Fibroblast of skin of right quadriceps (primary cell): ENCODE results near the gene HBG2.
A peak's percentile ranks its signal among the peaks of the same experiment; 100 is the strongest.

Source experiments
- DNase-seq: peaks from one replicate; pipeline ENCODE4 v3.0.0-alpha.2; 2013

HBG2 gene

DNA sequence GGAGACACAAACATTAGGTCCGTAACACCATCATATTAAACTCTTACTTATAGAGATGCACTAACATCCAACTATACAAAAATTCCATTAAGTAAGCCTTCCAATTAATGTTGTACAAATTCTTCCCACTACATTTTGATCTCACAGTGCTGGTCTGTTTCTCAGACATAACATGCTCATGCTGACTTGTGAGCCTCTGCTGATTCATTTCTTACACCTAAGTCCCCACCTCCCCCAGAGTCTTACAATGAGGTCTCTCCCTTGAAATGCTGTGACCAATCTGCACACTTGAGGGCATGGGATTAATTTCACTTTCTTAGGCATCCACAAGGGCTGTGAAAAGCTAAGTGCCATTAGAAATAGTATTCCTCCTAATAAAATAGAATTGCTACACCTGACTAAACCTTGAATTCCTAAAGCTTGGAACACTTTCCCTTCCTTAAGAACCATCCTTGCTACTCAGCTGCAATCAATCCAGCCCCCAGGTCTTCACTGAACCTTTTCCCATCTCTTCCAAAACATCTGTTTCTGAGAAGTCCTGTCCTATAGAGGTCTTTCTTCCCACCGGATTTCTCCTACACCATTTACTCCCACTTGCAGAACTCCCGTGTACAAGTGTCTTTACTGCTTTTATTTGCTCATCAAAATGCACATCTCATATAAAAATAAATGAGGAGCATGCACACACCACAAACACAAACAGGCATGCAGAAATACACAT, 6.9 kb downstream of the HBG2 start:
- peak; percentile 4 for DNase-seq

DNA sequence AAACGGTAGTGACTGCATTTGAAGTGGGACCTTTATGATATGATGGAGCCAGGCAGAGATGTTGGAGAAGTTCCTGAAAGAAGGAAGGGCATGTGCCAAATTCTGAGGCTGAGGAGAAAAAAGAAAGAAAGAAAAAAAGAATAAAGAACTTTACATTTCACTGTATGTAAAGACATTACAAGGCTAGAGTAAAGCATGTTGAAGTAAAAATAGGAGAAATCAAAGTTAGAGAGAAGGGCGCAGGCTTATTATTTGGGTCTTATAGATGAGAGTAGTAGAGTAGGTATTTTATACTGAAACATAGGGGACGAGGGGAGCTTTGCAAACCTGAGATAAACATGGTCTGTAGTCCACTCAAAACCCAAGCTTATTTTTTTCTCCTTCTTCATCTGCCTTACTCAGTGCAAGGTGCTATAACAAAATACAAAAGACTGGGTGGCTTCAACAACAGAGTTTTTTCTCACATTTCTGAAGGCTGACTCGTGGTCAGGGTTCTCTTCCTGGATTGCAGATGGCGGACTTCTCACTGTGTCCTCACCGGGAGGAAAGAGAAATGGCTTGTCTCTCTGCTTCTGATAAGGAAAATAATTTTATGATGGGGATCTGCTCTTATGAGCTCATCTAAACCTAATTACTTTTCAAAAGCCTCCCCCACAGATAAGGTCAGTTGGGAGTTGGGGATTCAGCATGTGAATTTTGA, 7.7 kb downstream of the HBG2 start:
- no peak for DNase-seq

DNA sequence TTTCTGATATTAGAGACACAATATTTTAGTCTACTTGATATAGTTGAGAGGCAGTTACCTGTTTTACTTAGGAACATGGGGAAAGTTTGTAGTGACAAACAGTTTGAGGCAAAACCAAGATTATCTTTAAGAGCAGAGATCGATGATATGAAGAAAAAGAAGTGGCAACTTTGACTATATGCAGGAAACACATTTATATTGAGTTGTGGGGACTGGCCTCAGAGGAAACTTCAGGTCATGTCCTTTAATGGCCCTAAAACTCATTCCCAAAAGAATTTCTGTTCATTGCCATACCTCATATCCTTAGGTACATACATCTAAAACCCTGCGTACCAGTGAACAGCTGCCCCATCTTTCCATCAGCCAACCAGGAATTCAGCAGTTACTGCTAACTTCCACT, 9.4 kb downstream of the HBG2 start:
- no peak for DNase-seq

DNA sequence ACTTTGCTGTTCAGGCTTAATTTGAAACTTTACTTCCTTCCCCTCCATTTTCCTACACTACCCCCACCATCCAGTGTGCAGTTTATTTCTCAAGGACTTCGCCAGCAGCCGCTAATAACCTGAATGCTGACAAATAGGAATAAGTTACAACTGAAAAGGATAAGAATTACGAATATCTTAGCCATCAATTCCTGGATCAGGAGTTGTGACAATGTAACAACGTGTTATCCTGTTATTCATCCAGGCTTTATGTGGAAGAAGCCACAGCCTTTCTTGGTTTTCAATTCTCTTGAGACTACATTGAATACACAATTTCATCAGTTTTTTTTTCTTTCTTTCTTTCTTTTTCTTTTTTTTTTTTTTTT, 10.8 kb downstream of the HBG2 start:
- DNase-seq: no peak

DNA sequence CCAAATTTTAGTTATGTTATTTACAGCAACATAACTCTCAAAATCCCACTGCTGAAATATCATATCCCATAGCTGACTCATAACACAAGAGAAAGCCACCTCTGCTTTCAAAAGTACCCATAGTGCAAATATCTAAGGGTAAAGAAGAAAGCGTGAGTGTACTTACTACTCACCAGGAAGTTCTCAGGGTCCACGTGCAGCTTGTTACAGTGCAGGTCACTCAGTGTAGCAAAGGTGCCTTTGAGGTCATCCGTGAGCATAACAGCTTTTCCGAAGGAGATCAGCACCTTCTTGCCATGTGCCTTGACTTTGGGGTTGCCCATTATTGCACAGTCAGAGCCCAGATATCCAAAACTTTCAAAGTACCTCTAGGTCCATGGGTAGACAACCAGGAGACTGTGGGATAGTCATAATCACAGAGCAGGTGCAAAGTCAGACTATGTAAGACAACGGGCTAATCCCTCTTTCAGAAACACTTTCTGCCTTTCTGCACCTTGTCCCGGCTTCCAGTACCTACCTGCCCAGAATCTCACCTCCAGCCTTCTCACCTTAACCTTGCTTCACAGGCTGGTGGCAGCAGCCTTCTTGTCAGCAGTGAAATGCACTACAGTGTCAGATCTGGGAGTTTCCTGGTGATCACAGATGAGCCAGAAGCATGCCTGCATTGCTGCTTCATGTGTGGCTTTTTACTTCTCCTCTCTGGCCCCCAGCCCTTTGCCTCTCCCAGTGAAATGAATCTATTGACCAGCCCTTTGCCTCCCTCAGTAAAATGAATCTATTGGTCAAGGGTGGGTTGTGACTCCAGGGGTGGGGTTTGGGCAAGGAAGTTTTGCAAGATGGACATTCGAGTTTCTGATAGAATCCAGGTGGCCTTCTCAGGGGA, 11.4 kb downstream of the HBG2 start:
- peak; percentile 2 for DNase-seq

DNA sequence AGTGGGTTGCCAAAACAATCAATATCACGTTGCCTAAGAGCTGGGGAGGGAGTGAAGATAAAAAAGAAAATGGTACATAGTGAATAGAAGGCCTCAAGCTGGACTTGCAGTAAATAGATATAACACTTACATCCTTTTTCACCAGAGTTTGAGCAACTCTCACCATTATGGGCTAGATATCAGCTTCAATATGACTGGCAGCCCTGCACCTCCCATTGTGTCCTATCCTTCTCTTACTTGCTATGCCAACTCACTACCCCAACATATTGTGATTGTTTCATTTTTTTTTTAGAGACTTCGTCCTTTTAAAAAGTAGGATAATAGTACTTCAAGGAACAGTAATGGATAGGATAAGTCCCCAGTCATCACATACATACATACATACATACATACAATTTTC, 12.4 kb downstream of the HBG2 start:
- DNase-seq: no peak

DNA sequence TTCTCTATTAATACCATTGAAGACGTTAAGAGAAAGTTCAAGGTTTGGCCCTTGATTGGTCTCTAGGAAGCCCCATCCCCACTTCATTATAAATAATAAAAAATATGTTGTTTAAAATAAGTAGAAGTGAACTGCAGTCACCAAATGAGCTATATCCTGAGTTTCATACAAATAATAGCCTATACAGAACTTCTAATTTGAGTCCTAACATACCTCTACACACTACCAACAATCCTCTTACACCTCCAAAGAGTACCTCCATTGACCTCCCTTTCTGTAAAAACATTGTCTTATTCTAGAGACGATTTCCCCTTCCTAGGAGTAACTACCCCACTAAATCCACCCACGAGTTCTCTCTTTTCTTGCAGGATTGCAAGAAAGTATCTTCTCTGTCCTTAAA, 13.1 kb downstream of the HBG2 start:
- DNase-seq: no peak

DNA sequence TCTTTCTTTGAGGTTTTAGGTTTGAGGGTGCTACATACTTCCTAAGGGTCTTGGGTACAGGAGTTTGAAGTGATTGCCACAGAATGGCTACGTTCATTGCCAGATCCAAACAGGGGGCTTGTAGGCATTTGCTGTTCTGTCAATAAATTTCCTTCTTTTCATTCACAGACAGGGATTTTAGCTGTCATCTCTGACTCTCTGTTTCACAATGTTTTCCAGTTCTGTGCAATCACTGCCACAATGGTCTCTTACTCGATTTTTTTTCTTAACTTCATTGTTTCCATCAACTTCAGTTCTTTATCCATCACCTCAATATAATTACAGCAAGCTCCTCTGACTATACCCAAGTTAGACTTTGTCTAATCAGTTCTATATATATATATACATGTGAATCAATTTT, 14.1 kb downstream of the HBG2 start:
- no peak for DNase-seq

DNA sequence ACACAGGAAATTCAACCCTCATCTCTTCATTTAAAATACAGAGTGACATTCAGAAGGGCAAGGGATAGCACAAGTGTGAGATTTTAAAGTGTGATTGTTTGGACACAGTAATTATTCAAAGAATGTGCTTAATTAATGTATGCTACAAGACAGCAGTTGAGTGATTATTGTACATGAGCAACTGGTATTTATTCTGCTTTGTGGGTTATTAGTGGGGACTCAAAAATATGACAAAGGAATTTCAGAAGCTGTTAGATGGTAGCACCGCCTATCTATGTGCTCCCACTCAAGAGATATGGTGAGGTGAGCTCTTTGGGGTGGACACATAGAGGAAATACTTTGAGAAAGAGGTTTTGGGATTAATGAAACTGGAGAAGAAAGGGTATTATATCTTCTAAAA, 14.5 kb downstream of the HBG2 start:
- DNase-seq: no peak

DNA sequence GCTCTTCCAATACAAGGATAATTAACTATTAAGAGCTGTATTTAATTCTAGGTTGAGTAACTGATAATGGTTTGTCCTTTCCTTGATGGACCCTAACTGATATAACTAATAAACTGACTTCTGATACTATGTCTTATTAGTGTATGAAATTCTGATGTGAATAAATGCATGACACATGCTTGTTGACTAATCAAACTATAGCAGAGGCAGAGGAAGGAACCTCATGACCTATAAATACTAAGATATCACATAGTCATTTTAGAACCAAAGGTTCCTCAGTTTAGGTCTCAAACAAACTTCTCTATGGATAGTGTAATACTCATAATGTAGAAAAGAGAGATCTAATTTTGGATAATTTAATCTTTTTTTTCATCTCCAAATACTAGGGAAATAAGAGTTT, 15.5 kb downstream of the HBG2 start:
- DNase-seq: no peak

DNA sequence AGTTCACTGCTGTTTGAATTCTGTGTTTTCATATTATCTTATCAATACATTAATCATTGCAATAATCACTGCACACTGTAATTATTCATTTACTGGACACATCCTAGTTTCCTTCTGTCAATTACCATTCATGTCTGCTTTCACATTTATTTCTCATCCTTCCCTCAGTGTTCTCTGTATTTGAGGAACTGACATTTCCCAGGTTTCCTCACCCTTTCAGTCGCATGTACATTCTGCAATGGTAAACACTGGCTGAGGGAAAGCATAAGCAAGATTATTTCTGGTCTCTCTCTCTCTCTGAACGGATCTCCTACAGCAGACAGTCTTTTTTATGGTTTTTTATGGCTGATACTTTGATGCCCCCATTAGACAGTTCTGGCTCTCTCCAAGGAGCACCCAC, 16.1 kb downstream of the HBG2 start:
- DNase-seq: no peak

DNA sequence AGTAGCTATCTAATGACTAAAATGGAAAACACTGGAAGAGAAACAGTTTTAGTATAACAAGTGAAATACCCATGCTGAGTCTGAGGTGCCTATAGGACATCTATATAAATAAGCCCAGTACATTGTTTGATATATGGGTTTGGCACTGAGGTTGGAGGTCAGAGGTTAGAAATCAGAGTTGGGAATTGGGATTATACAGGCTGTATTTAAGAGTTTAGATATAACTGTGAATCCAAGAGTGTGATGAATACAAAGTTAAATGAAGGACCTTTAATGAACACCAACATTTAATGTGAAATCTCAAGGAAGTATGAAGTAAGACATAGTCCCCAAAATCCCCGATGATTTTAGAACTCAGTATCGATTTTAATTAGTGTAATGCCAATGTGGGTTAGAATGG, 17.2 kb downstream of the HBG2 start:
- DNase-seq: no peak

DNA sequence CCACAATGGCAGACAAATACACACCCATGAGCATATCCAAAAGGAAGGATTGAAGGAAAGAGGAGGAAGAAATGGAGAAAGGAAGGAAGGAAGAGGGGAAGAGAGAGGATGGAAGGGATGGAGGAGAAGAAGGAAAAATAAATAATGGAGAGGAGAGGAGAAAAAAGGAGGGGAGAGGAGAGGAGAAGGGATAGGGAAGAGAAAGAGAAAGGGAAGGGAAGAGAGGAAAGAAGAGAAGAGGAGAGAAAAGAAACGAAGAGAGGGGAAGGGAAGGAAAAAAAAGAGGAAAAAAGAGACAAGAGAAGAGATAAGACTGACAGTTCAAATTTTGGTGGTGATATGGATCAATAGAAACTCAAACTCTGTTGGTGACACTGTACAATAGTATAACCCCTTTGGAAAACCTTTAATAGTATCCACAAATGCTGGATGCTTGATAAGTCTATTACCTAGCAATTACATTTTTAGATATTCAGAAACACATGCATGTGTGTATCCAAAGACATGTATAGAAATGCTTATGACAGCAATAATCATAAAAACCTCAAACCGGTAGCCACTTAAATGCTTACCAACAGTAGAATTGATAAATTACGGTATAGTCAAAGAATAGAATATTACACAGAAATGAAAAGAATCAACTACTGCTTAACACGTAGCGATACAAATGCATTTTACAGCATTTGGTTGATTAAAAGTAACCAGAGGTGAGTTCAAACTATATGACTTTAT, 19.1 kb downstream of the HBG2 start:
- no peak for DNase-seq

DNA sequence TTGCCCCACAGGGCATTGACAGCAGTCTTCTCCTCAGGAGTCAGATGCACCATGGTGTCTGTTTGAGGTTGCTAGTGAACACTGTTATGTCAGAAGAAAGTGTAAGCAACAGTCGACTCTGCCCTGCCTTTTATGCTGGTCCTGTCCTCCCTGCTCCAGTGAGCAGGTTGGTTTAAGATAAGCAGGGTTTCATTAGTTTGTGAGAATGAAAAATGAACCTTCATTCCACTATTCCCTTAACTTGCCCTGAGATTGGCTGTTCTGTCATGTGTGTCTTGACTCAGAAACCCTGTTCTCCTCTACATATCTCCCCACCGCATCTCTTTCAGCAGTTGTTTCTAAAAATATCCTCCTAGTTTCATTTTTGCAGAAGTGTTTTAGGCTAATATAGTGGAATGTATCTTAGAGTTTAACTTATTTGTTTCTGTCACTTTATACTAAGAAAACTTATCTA, 20.2 kb downstream of the HBG2 start, which contains the start of gene HBD:
HBD (minus strand) TSS at position 103 of the 454 bp plus-strand sequence; CDS start at position 53, 50 bp downstream.
- no peak for DNase-seq

DNA sequence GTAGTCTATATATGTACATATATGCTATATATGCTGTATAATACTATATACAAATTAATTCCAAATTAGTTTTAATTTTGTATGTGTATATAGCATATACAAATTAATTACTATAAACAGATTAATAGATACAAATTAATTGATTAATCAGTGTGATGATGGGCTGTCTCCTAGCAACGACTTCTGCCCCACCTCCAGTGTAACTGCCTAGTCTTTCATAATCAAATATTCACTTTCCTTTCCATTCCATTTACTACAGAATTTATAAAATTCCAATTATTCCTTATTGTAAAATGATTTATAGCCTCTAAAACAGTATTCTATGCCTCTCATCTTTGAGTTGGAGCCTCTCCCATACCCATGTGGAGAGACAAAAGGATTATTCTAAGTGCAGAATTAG, 21.3 kb downstream of the HBG2 start:
- DNase-seq: no peak

DNA sequence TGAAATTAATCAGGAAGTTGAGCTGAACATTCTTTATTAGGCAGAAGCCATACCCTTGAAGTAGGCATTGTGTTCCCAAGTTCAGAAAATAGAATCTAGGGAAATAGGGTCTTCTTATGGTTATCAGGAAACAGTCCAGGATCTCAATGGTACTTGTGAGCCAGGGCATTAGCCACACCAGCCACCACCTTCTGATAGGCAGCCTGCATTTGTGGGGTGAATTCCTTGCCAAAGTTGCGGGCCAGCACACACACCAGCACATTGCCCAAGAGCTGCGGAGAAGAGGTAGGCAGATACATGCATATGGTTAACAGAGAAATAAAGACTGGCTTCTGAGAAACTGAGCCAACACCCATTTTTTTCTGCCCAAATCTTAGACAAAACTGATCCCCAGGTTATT, 21.8 kb downstream of the HBG2 start:
- no peak for DNase-seq

DNA sequence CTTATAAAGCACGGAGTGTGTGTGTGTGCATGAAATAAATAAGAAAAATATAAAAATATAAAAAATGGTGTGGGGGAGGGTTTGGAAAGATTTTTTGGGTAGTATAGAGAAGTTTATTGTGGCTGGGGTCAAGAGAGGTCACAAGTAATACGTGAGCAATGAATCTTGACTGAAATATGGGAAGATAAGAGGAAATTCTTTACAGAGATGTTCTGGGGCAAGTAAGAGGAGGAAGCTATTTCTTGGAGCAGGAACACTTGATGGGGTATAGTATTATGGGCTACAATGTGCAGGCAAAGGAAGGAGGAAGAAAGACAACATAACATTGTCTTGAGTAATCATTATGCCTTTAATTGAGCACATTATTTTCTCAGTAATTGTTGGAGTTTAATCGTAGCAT, 22.4 kb downstream of the HBG2 start:
- DNase-seq: no peak

DNA sequence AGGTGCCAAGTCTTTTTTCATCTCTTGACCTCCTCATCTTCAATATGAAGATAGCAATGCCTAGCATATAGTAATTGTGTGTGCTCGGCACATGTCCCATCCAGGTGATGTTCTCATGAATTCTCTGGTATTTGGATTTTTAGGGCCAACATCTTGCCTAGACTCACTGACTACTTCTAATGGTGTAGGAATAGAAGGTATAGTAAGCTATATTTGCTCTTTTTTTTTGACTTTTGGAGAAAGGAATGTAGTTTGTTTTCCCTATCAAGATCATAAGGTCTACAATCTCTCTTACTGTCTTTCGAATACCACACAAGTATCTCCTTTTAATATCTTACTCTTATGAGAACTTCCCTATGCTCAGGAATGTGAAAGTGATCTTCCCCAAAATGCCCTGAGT, 23.5 kb downstream of the HBG2 start:
- no peak for DNase-seq

DNA sequence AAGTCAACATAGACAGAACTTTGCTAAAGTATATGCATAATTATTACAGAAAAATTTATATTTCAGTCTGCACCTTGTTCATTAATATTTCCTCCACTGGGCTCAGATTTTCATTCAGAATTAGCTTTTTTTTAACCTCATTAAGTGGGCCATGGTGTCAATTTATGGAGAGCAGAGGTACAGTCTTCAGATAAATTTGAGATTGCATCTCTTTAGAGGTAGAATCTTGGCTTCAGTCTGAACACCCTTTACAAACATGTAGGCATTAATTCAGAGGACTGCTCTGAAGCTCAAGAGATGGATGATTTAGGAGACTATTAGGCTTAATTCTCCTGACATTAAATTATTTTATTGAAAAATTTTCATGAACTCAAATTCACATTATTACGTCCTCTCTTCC, 24.3 kb downstream of the HBG2 start:
- DNase-seq: no peak

DNA sequence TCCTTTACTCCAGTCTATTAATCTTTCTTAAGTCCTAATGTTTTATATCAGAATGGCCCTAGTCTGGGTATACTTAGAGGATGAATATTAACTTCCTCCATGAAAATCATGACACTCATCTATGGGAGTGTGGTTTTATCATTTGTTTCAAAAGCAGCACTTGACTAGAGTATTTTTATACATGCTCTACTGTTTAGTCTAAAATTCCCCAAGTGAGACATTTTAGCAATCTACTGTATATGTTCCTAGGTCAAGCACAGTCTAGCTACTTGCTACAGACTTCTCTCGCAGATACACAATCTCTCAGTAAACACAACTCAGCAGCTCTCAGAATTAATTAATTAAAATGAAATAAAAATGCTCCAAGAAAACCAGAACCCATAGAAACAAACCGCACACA, 24.8 kb downstream of the HBG2 start:
- no peak for DNase-seq

DNA sequence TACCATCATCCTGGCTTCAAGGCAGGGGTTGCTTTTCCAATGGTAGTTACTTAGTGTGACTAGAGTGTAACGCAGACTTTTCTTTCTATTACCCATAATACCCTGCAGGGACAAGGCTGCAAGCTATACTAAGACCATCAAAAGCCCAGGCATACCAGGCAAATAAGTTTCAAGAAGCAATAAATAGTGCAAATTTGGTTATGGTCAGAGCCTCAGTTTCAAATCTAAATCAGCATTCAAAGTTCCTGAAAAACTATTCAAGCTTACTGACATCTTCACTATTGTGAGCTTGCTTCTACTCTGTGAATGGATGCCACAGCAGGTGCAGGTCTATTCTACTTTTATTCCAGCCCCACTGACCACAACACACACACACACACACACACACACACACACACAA, 25.2 kb downstream of the HBG2 start:
- no peak for DNase-seq

DNA sequence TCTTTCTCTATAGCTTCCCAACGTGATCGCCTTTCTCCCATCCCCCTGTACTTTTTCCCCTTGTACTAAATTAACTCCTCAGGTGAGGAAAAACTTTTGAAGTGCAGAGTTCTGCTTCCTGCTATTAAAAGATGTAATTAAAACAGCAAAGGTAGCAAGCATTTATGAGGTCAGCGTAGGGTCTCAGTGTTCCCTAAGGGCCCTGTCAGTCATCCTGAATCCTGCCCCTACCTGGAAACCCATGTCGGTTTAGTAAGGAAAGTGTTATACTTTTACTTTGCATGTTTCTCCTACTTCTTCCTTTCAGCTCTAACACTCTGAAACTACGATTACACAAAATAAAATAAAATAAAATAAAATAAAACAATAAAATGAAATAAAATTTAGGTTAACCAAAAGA, 26.5 kb downstream of the HBG2 start:
- no peak for DNase-seq

DNA sequence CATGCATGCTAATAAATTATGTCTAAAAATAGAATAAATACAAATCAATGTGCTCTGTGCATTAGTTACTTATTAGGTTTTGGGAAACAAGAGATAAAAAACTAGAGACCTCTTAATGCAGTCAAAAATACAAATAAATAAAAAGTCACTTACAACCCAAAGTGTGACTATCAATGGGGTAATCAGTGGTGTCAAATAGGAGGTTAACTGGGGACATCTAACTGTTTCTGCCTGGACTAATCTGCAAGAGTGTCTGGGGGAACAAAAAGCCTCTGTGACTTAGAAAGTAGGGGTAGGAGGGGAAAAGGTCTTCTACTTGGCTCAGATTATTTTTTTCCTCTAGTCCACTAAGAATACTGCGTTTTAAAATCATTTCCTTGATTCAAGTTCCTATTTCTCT, 26.9 kb downstream of the HBG2 start:
- DNase-seq: no peak
